ENCODE data around the gene SLC10A3.

DNA sequence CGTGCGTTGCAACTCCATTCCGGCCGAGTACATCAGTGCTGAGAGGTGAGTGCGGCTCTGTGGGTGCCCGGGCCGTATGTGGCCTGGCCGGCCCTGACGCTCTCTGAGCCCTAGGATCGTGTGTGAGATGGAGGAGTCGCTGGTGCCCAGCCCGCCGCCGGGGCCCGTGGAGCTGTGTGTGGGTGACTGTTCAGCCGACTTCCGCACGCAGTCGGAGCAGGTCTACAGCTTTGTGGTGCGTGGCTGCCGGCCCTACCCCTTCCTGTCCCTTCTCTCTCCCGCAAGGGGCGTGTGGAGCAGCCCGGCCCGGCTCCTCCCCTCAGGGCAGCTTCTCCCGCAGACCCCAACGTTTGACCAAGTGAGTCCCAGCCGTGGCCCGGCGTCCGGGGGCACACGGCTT is 24.4 kb downstream of the SLC10A3 start:
- TF ChIP-seq POLR2A (IDR thresholded peaks at IDR 0.05; ENCODE audit: low read length): no peak
- no peak for TF ChIP-seq GATA1 (IDR thresholded peaks at IDR 0.05; ENCODE audit: low read depth, low read length)

Measured in erythroblast (primary cell).